NCI-H69 (cell line): Measurements from ENCODE around the gene SLC9B2.
"Not testable (repeated sequence)": the region's sequence is repeated elsewhere in the genome, so short reads cannot be mapped to it uniquely, and the experiment has no call there.

Experiments used
- DNase-seq: peaks from one replicate; lab custom pipeline; 2025; lab: John Stamatoyannopoulos, UW

Gene SLC9B2

GRCh38 chr4:103019308-103020124 lies 57.0 kb downstream of the SLC9B2 start, which contains the start of gene SLC9B1:
TSS of gene SLC9B1 (minus strand) at chr4:103019705. CDS start at chr4:102991711, 27,994 bp downstream.
- peak; percentile 88 for DNase-seq

GRCh38 chr4:103018391-103019307 lies 57.9 kb downstream of the SLC9B2 start:
- peak; percentile 11 for DNase-seq

- no peak for DNase-seq
These were observed 64.0 kb downstream of the SLC9B2 start for GRCh38 chr4:103012551-103012950.

- DNase-seq, result no peak
These were observed 64.5 kb downstream of the SLC9B2 start for GRCh38 chr4:103012060-103012459.

GRCh38 chr4:103011378-103012025 lies 65.1 kb downstream of the SLC9B2 start:
- DNase-seq, result no peak

GRCh38 chr4:103010804-103011203 lies 65.8 kb downstream of the SLC9B2 start:
- DNase-seq, result no peak

GRCh38 chr4:103008875-103009729 lies 67.5 kb downstream of the SLC9B2 start:
- DNase-seq, result peak; percentile 50

- no peak for DNase-seq
These were observed 74.0 kb downstream of the SLC9B2 start for GRCh38 chr4:103002551-103002950.

- DNase-seq, result no peak
These were observed 81.8 kb downstream of the SLC9B2 start for GRCh38 chr4:102994803-102995202.

- DNase-seq, result not testable (repeated sequence)
These were observed 82.6 kb downstream of the SLC9B2 start for GRCh38 chr4:102993985-102994384.

GRCh38 chr4:102988429-102989020 lies 88.0 kb downstream of the SLC9B2 start:
- no peak for DNase-seq

- DNase-seq, result no peak
These were observed 95.6 kb downstream of the SLC9B2 start for GRCh38 chr4:102981005-102981404.
